GM21528 (cell line): ENCODE results near the gene PEPD.

ENCODE experiments used
- ATAC-seq: cut with Tn5 transposase; IDR thresholded peaks from one replicate; pipeline ENCODE4 v1.9.1; 2021; ENCODE audit warnings: mild to moderate bottlenecking, moderate library complexity; ENCODE audit not compliant: unreplicated experiment, low FRiP score

Gene PEPD

GRCh38 chr19:33400856-33401682, 120.5 kb downstream of the PEPD start:
- ATAC-seq, result no peak

- ATAC-seq, result no peak
Observed at GRCh38 chr19:33399745-33400681, 121.6 kb downstream of the PEPD start.

DNA sequence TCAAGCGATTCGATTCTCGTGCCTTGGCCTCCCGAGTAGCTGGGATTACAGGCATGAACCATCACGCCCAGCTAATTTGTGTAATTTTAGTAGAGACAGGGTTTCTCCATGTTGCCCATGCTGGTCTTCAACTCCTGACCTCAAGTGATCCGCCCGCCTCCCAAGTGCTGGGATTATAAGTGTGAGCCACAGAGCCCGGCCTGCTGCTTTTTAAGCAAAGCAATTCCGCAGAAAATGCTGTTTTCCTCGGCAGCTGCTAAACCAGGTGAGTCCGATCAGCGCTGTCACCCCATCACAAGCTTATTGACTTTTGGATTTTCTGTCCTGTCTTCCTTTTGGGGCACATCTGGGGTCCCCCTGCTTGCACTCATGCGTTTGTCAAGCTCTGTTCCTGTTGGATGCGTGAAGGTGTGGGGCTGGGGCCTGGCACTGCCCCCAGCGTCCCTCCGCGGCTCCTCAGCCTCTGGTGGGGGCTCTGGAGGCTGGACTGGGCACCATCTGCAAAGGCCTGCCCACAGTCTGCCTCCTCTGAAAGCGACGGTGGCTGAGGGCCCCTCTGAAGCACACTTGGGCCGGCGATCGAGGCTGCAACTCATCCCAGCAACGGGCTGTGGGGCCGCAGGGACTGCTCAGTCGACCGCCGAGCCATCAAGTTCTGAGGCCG, 122.4 kb downstream of the PEPD start:
- ATAC-seq, result no peak

DNA sequence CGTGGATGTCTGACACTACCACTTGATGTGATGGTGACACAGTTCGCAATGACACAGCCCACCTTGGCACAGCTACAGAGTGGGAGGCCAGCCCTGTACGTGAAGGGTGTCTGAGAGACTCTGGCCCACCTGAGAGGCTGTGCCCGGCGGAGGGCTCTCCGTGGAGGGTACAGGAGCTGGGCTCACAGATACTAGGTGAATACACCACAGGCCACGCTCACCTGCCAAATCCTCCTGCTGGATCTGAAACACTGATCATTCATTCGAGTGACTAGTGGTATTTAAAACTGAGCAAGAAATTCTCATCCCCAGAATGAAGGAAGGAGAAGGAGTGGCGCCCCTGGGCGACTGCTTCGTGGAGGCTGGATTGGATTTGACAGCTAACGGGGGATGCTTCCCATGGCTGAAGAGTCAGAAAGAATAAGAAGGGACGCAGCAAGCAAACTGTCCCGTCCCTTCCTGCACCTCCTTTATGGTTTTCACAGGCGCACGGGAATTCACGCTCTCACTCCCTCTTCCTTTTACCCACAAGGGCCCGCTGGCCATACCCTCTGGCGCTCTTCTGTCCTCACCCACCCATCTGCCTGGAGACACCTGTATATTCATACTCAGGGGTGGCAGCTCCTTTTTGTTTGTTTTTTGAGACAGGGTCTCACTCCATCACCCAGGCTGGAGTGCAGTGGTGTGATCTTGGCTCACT, 123.1 kb downstream of the PEPD start:
- no peak for ATAC-seq

DNA sequence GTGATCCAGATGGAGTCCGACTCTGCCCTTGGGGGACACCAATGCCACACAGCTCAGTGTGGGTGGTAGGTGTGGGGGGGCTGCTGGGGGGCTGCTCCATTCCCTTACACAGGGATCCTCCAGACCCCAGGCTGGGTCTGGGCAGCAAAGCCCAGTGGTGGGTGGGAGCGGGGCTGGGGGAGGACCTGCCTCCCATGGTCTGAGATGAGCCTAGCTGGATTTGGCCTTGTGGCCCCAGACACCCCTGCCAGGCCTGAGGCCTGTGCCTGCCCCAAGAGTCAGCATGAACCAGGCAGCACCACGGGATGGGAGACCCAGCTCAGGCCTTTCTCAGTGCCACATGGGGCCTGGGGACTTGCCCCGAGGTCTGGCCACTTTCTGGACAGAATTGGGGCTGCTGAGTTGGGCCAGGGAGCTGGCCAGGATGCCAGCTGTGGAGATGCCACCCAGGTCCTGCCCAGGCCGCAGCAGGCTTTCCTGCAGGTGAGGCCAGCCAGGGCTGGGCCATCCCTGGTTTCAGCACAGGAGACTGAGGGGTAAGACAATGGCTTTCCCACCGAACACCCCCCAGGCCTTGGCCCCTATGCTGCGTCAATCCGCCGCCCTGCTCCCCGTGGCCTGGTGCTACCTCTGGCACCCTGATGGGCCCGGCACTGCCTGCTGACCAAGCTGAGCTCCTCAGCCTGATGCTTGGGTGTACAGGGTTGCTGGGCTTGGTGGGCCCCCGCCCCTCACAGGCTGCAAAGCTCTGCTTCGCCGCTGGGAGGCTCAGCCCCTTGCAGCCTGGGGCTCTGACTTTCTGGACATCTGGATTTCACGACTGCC, 123.8 kb downstream of the PEPD start:
- no peak for ATAC-seq

DNA sequence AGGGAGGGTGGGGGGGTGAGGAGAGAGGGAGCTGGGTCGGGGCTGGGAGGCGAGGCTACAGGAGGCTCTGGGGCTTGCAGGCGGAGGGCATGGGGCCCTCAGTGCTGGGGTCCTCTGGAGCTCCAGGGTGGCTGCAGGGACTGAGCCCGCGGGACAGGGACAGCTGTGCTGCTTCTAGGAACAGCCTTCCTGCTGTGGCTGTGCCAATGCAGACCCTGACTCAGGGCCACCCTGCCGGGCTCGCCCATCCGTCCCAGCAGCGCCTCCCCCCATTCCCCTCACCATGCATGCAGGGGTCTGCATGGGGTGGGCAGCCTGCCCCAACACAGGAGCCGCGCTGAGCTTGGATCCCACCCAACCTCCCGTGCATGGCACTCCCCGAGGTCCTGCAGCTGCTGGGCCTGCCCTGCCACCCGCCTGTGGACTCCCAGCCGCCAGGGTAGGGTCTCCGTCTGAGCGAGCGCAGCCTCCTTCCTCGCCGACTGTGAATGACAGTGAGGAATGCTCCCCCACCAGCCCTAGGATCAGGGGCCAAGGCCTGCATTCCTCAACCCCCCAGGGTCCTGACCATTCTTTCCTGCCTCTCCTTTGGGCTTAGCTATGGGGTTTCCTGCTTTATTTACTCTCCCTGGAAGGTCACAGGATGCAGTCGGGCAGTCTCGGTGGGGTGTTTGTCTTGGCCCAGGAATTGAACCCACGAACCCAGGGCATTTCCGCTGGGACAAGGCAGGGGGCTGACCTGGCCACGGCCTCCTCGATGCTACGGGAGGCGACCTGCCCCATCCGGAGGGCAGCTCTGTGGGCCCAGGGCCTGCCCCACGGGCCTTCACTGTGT, 124.7 kb downstream of the PEPD start:
- ATAC-seq, result no peak

DNA sequence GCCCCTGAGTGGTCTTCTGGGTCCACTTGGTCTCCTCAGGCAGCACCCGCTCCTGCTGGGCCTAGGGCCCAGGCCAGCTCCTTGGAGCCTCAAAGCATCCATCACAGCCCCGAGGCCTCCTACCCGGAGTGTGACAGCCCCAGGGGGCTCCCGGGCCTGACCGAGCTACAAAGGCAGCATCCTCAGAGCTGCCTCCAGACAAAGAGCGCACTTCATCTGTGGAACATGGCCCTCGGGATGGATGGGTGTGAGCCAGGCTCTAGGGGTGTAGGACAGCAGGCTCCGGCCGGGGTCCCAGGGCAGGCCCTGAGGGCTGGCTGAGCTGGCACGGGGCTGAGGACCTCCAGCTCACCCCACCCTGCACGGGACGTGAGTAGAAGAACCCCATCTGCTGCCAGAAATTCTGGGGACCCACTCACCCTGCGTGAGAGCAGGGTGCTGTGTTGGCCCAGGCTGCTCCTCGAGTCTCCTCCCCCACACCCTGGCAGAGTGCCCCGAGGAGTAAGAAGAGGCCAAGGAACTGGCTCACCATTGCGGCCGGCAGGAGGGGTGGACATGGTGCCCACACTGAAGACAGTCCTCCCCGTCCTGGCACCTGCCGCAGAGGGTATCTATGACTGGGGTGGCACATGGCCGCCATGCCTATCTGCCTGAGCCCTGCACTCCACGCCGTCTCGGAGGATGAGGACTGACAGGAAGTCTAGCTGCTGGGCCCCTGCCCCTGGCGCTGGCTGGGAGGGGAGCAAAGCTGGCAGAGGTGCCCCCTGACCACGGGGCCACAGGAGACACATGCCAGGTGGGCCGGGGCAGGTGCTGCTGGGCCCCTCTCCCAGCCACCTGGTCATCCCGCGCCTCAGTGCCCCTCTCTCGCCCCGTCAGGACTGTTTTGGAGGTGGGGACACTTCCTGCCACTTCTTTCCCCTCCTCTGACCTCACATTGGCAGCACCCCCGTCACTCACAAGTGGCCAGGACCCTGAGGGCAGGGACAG, 125.7 kb downstream of the PEPD start:
- no peak for ATAC-seq

DNA sequence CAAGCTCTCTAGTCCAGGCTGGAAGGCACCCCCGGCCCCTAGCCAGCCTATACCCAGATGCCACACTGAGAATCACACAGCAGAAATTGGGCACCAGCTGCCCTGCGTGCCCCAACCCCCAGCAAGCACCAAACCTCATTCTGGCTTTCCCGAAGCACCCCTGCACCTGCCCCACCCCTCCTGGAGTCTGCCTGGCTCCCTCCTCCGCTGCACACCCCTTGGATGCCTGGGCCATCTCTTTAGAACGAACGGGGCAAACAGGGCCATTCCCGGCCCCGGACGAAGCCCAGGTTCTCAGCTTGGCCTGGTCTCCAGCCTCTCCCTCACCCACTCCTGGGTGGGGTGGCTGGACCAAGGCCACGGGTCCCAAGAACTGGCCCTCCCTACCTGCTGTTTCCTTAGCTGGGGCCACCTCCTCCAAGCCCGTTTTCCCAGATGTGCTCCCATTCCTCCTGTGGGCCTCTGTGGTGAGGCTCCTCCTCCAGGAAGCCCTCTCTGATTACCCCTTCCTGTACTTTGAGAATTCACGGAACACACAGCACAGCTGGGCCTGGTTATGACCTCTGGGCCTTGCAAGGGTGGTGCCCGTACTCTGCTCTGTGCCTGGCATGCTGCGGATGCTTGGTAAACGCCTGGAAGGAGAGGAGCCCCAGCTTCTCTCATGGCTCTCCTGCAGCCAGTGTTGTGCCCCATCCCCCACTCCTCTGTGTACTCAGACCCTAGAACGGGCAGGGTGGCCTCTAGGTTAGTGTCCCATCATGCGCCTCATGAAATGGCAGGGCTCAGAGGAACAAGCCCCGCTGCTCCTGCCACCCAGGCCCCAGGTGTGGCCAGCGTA, 126.6 kb downstream of the PEPD start:
- ATAC-seq, result no peak

- no peak for ATAC-seq
Observed at GRCh38 chr19:33394006-33394722, 127.4 kb downstream of the PEPD start.

- no peak for ATAC-seq
Observed at GRCh38 chr19:33393286-33394005, 128.1 kb downstream of the PEPD start.

DNA sequence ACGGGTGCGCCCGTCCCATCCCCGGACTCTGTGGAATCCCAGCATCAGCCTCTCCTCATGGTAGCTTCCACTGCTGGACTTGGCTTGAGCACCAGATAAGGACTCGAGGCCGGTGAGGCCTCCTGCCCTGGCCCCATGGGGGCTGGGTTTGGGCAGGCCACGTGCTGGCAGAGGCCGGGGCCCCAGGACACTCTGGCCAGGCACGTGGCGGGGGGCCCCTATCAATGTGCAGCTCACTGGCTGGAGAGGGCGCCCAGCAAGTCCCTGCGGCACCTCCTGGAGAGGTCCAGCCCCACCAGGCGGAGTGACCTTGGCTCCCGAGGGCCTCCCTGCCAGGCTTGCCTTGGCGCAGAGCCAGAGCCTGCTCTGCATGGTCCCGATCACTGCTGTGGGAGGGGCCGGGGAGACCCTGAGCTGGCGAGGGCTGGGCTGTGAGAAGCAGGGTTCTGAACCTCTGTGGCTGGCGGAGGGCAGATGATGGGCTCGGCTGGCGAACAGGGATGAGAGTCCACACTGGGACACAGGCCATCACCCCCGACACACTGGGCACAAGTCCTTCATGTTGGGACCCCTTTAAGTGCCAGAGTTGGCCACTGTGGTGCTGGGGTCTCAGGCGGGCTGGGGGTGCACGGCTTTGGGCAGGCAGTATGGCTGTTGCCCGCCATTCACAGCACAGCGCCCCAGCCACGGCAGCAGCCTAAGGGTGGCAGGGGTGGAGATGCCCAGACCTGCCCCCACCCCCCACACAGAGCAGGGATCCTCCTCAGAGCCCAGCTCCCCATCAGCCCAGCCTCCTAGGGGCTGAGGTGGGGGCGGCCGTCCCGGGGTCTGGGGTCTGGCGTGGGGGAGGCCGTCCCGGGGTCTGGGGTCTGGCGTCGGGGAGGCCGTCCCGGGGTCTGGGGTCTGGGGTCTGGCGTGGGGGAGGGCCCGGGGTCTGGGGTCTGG, 129.0 kb downstream of the PEPD start:
- no peak for ATAC-seq

GRCh38 chr19:33391631-33392249, 129.9 kb downstream of the PEPD start:
- ATAC-seq, result no peak

- ATAC-seq, result no peak
Observed at GRCh38 chr19:33390908-33391630, 130.5 kb downstream of the PEPD start.
